H9 (cell line): ENCODE results near the gene LRP3. TPM values are rescaled to one million over a fixed set of nuclear protein-coding genes. Genes with fewer than 3 reads are reported as not detected.

Source experiments
- DNase-seq: peaks from one replicate; pipeline ENCODE4 v3.0.0-alpha.2; 2017
- H2AFZ ChIP-seq: one replicate; pipeline ENCODE4 v1.6.1; 2013; ENCODE audit warnings: mild to moderate bottlenecking, low read length, control low read depth, moderate library complexity
- H2AK5ac ChIP-seq: 2 replicates; pipeline ENCODE4 v1.6.1; 2013; ENCODE audit warnings: low read length, control low read depth, mixed read lengths; ENCODE audit not compliant: insufficient read length
- H2BK120ac ChIP-seq: one replicate; pipeline ENCODE4 v1.6.1; 2013; ENCODE audit warnings: low read depth, mild to moderate bottlenecking, low read length, control low read depth, inconsistent platforms; ENCODE audit not compliant: poor library complexity, severe bottlenecking
- H2BK12ac ChIP-seq: 2 replicates; pipeline ENCODE4 v1.6.1; 2013; ENCODE audit warnings: low read length, control low read depth, mixed read lengths, low read depth; ENCODE audit not compliant: insufficient read length
- H2BK15ac ChIP-seq: 2 replicates; pipeline ENCODE4 v1.6.1; 2013; ENCODE audit warnings: low read depth, low read length, control low read depth
- H2BK20ac ChIP-seq: one replicate; pipeline ENCODE4 v1.6.1; 2013; ENCODE audit warnings: low read depth, mild to moderate bottlenecking, low read length, control low read depth, inconsistent platforms; ENCODE audit not compliant: poor library complexity, severe bottlenecking
- H2BK5ac ChIP-seq: 2 replicates; pipeline ENCODE4 v1.6.1; 2013; ENCODE audit warnings: low read length, control low read depth, mixed read lengths; ENCODE audit not compliant: insufficient read length
- H3K14ac ChIP-seq: 2 replicates; pipeline ENCODE4 v1.6.1; 2013; ENCODE audit warnings: low read length, control low read depth; ENCODE audit not compliant: insufficient read depth
- H3K18ac ChIP-seq: 2 replicates; pipeline ENCODE4 v1.6.1; 2013; ENCODE audit warnings: low read depth, mild to moderate bottlenecking, mixed read lengths, low read length, control low read depth; ENCODE audit not compliant: insufficient read length
- H3K23ac ChIP-seq: 2 replicates; pipeline ENCODE4 v1.6.1; 2013; ENCODE audit warnings: low read length, control low read depth, mixed read lengths, low read depth; ENCODE audit not compliant: insufficient read length
- H3K23me2 ChIP-seq: 2 replicates; pipeline ENCODE4 v1.6.1; 2013; ENCODE audit warnings: low read depth, mild to moderate bottlenecking, mixed read lengths, low read length, control low read depth; ENCODE audit not compliant: insufficient read length, poor library complexity, severe bottlenecking
- H3K27ac ChIP-seq: 2 replicates; pipeline ENCODE4 v1.5.1; 2013; ENCODE audit warnings: low read length, control low read depth, mixed read lengths, low read depth; ENCODE audit not compliant: insufficient read length
- H3K27me3 ChIP-seq: 2 replicates; pipeline ENCODE4 v1.6.1; 2013; ENCODE audit warnings: low read length, control low read depth, inconsistent platforms; ENCODE audit not compliant: insufficient read depth
- H3K4ac ChIP-seq: 2 replicates; pipeline ENCODE4 v1.6.1; 2013; ENCODE audit warnings: low read depth, mild to moderate bottlenecking, control low read depth, inconsistent platforms, low read length, moderate library complexity
- H3K4me1 ChIP-seq: 2 replicates; pipeline ENCODE4 v1.6.1; 2013; ENCODE audit warnings: low read length, control low read depth, inconsistent platforms; ENCODE audit not compliant: insufficient read depth
- H3K4me2 ChIP-seq: 2 replicates; pipeline ENCODE4 v1.6.1; 2013; ENCODE audit warnings: low read length, control low read depth, mixed read lengths; ENCODE audit not compliant: insufficient read length, insufficient read depth
- H3K56ac ChIP-seq: 2 replicates; pipeline ENCODE4 v1.6.1; 2013; ENCODE audit warnings: low read depth, mild to moderate bottlenecking, mixed read lengths, low read length, control low read depth; ENCODE audit not compliant: insufficient read length
- H3K79me1 ChIP-seq: 2 replicates; pipeline ENCODE4 v1.6.1; 2013; ENCODE audit warnings: low read depth, mild to moderate bottlenecking, moderate library complexity, low read length, control low read depth, inconsistent platforms; ENCODE audit not compliant: insufficient read depth, poor library complexity, severe bottlenecking
- H3K79me2 ChIP-seq: 2 replicates; pipeline ENCODE4 v1.6.1; 2013; ENCODE audit warnings: low read length, control low read depth, inconsistent platforms; ENCODE audit not compliant: insufficient read depth
- H3K9ac ChIP-seq: 2 replicates; pipeline ENCODE4 v1.6.1; 2013; ENCODE audit warnings: low read length, control low read depth, mixed read lengths; ENCODE audit not compliant: insufficient read length; ENCODE audit errors: extremely low read depth
- H3K9me3 ChIP-seq: one replicate; pipeline ENCODE4 v1.6.1; 2013; ENCODE audit warnings: low read depth, low read length, inconsistent platforms; ENCODE audit not compliant: control insufficient read depth
- H3T11ph ChIP-seq: one replicate; pipeline ENCODE4 v1.6.1; 2013; ENCODE audit warnings: mild to moderate bottlenecking, low read length, control low read depth, inconsistent platforms
- H4K20me1 ChIP-seq: one replicate; pipeline ENCODE4 v1.6.1; 2013; ENCODE audit not compliant: control insufficient read depth, insufficient read length, insufficient read depth
- H4K5ac ChIP-seq: 2 replicates; pipeline ENCODE4 v1.6.1; 2013; ENCODE audit warnings: low read depth, mild to moderate bottlenecking, mixed read lengths, low read length, control low read depth; ENCODE audit not compliant: insufficient read length
- H4K8ac ChIP-seq: replicated peaks from 2 replicates; pipeline ENCODE4 v1.6.1; 2013; ENCODE audit warnings: low read length, control low read depth, mixed read lengths, low read depth; ENCODE audit not compliant: insufficient read length
- H4K91ac ChIP-seq: 2 replicates; pipeline ENCODE4 v1.6.1; 2013; ENCODE audit warnings: low read depth, mild to moderate bottlenecking, moderate library complexity, mixed read lengths, low read length, control low read depth; ENCODE audit not compliant: insufficient read length
- H3K27ac Mint-ChIP-seq, 3 experiments: 2 replicates in 2 of 3; 3 replicates in 1 of 3; pipeline ENCODE4 v1.8.0; 2020 to 2021; ENCODE audit warnings: mixed read lengths in 3 of 3, mild to moderate bottlenecking in 1 of 3, moderate library complexity in 1 of 3
- H3K27me3 Mint-ChIP-seq: 2 replicates; pipeline ENCODE4 v1.8.0; 2021; ENCODE audit warnings: low read depth, mild to moderate bottlenecking, moderate library complexity, mixed read lengths
- H3K36me3 Mint-ChIP-seq, 3 experiments: 2 replicates in 2 of 3; 3 replicates in 1 of 3; pipeline ENCODE4 v1.8.0; 2020 to 2021; ENCODE audit warnings: low read depth in 3 of 3, mixed read lengths in 3 of 3; ENCODE audit not compliant: insufficient read depth in 1 of 3
- H3K4me1 Mint-ChIP-seq, 2 experiments: 2 replicates each; pipeline ENCODE4 v1.8.0; 2020; ENCODE audit warnings: mixed read lengths in 2 of 2
- H3K4me3 Mint-ChIP-seq, 2 experiments: 2 replicates in 1 of 2; 3 replicates in 1 of 2; pipeline ENCODE4 v1.8.0; 2020 to 2021; ENCODE audit warnings: mild to moderate bottlenecking in 2 of 2, mixed read lengths in 2 of 2, moderate library complexity in 1 of 2
- H3K9me3 Mint-ChIP-seq, 2 experiments: 2 replicates in 1 of 2; 3 replicates in 1 of 2; pipeline ENCODE4 v1.8.0; 2020; ENCODE audit warnings: mild to moderate bottlenecking in 2 of 2, mixed read lengths in 2 of 2, moderate library complexity in 1 of 2
- WGBS: extraction: QIAGEN DNeasy Blood & Tissue Kit; methylation state at CpG from one replicate; pipeline ENCODE4 v1.1.7; 2013; ENCODE audit warnings: missing lambda C conversion rate, low lambda C conversion rate, mixed read lengths; ENCODE audit not compliant: insufficient read length; ENCODE audit errors: extremely low coverage; 5-methylcytosine and 5-hydroxymethylcytosine counted together
- total RNA-seq: library from RNA; stranded (reverse); gene quantifications from 2 replicates; pipeline ENCODE4 v1.2.1, GENCODE V29; 2021
- TF ChIP-seq, protein P1 (sequence below): fragments of 200-600 bp; sonication (generic); conservative IDR thresholded peaks from 3 replicates; pipeline ENCODE4 v1.8.0; 2021; ENCODE audit warnings: antibody characterized with exemption, mild to moderate bottlenecking

Gene LRP3
- total RNA-seq, 1 experiment from 2014 or later, result 29.2 TPM

DNA sequence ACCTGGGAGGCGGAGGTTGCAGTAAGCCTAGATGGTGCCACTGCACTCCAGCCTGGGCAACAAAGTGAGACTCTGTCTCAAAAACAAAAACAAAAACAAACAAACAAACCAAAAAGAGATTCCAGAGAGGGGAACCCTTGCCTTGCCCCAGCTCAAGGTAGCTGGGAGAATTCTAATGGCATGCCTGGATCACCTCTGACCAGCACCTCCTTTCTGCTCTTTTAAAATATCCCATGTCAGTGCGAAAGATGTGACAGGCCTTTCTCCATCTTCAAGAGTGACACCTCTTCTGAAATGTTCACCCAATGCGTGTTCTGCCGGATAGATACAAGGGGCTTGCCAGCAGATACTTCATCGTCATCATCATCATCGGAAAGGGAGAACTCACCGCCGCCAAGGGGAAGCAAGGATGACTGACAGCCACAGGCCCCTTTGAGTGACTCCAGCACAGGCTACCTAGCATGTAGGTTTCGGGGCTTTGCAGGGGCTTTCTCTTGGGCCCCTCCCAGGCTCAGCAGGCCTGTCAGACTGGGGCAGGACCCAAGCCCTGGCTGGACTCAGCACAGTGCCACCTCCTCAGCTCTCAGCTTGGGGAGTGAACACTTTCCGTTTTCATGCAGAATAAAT is 18.9 kb upstream of the LRP3 start:
- H3K56ac ChIP-seq, result no peak overlapping the region
- H3K4me1 Mint-ChIP-seq, result peaks cover 15 to 21% of the 10 kb centered on the region in 2 experiments
- no peak overlapping the region for H4K8ac ChIP-seq
- H3K9ac ChIP-seq, result no peak overlapping the region
- no peak overlapping the region for H3K27ac Mint-ChIP-seq
- no peak overlapping the region for H2AK5ac ChIP-seq
- H3T11ph ChIP-seq, result no peak overlapping the region
- H3K9me3 Mint-ChIP-seq, result peaks cover 0 to 3% of the 10 kb centered on the region in 2 experiments; a peak in 3 of 5 replicates
- H3K4ac ChIP-seq, result no peak overlapping the region
- H3K18ac ChIP-seq, result no peak overlapping the region
- no peak overlapping the region for H2BK5ac ChIP-seq
- H4K91ac ChIP-seq, result no peak overlapping the region
- no CpG with 5 or more reads among the region's 10 CpGs for WGBS
- no peaks in the 10 kb centered on the region for H3K27me3 ChIP-seq
- no peak for DNase-seq
- no peaks in the 10 kb centered on the region for H3K4me1 ChIP-seq
- H3K27ac ChIP-seq, result no peak overlapping the region
- H3K9me3 ChIP-seq, result no peaks in the 10 kb centered on the region
- peak overlapping the region; percentile 94 to 96 for H3K4me3 Mint-ChIP-seq
- peak overlapping the region; percentile 94 for H3K4me2 ChIP-seq
- H3K79me1 ChIP-seq, result no peaks in the 10 kb centered on the region
- peaks cover 5% of the 10 kb centered on the region for H3K23me2 ChIP-seq
- H4K5ac ChIP-seq, result no peak overlapping the region
- H4K20me1 ChIP-seq, result no peaks in the 10 kb centered on the region
- TF ChIP-seq, protein P1, sequence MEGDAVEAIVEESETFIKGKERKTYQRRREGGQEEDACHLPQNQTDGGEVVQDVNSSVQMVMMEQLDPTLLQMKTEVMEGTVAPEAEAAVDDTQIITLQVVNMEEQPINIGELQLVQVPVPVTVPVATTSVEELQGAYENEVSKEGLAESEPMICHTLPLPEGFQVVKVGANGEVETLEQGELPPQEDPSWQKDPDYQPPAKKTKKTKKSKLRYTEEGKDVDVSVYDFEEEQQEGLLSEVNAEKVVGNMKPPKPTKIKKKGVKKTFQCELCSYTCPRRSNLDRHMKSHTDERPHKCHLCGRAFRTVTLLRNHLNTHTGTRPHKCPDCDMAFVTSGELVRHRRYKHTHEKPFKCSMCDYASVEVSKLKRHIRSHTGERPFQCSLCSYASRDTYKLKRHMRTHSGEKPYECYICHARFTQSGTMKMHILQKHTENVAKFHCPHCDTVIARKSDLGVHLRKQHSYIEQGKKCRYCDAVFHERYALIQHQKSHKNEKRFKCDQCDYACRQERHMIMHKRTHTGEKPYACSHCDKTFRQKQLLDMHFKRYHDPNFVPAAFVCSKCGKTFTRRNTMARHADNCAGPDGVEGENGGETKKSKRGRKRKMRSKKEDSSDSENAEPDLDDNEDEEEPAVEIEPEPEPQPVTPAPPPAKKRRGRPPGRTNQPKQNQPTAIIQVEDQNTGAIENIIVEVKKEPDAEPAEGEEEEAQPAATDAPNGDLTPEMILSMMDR, result no peak
- H3K23ac ChIP-seq, result no peak overlapping the region
- H2BK20ac ChIP-seq, result no peak overlapping the region
- H2BK15ac ChIP-seq, result no peak overlapping the region
- no peak overlapping the region for H2BK12ac ChIP-seq
- H3K79me2 ChIP-seq, result no peaks in the 10 kb centered on the region
- no peak overlapping the region for H3K14ac ChIP-seq
- peaks cover 0 to 7% (median 2%) of the 10 kb centered on the region in 3 experiments; a peak in 3 of 7 replicates for H3K36me3 Mint-ChIP-seq
- H3K27me3 Mint-ChIP-seq, result peaks cover 17% of the 10 kb centered on the region
- no peak overlapping the region for H2BK120ac ChIP-seq
- no peak overlapping the region for H2AFZ ChIP-seq
